ENCODE results near the gene CCNJL.

DNA sequence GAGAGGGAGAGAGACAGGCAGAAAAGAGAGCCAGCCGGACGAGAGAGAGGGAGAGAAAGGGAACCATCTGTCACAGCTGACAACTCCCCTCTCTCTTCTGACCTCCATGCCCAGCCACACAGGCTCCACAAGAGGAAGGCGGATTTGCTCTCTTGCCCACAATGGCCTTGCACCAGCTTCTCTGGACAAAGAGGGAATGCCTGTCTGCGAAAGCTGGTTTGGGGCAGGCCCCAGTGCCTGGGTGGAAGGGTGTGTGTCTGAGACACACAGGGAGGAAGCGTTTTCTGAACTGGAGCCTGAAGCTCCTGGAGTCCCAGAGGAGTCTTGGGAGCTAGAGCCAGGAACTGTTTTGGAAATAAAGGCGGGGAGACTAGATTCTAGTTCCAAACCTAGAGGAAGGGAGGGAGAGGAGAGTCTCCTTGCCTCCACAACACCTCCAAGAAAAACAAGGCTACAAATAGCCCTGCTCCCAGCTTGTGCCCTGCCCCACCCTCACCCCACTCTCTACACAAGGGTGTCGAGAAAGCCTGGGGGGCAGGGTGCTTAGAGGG, 45.6 kb upstream of the CCNJL start:
- TF ChIP-seq HEYL (CRISPR knock-in tag; IDR thresholded peaks at IDR 0.05), result no peak
- TF ChIP-seq, protein P1, sequence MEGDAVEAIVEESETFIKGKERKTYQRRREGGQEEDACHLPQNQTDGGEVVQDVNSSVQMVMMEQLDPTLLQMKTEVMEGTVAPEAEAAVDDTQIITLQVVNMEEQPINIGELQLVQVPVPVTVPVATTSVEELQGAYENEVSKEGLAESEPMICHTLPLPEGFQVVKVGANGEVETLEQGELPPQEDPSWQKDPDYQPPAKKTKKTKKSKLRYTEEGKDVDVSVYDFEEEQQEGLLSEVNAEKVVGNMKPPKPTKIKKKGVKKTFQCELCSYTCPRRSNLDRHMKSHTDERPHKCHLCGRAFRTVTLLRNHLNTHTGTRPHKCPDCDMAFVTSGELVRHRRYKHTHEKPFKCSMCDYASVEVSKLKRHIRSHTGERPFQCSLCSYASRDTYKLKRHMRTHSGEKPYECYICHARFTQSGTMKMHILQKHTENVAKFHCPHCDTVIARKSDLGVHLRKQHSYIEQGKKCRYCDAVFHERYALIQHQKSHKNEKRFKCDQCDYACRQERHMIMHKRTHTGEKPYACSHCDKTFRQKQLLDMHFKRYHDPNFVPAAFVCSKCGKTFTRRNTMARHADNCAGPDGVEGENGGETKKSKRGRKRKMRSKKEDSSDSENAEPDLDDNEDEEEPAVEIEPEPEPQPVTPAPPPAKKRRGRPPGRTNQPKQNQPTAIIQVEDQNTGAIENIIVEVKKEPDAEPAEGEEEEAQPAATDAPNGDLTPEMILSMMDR (IDR thresholded peaks at IDR 0.05), result no peak
- TF ChIP-seq POLR2A (IDR thresholded peaks at IDR 0.05; ENCODE audit: low read length), result no peak
- TF ChIP-seq CHD2 (IDR thresholded peaks at IDR 0.05; ENCODE audit: low read length, partially characterized antibody), result no peak
- TF ChIP-seq, protein P2, sequence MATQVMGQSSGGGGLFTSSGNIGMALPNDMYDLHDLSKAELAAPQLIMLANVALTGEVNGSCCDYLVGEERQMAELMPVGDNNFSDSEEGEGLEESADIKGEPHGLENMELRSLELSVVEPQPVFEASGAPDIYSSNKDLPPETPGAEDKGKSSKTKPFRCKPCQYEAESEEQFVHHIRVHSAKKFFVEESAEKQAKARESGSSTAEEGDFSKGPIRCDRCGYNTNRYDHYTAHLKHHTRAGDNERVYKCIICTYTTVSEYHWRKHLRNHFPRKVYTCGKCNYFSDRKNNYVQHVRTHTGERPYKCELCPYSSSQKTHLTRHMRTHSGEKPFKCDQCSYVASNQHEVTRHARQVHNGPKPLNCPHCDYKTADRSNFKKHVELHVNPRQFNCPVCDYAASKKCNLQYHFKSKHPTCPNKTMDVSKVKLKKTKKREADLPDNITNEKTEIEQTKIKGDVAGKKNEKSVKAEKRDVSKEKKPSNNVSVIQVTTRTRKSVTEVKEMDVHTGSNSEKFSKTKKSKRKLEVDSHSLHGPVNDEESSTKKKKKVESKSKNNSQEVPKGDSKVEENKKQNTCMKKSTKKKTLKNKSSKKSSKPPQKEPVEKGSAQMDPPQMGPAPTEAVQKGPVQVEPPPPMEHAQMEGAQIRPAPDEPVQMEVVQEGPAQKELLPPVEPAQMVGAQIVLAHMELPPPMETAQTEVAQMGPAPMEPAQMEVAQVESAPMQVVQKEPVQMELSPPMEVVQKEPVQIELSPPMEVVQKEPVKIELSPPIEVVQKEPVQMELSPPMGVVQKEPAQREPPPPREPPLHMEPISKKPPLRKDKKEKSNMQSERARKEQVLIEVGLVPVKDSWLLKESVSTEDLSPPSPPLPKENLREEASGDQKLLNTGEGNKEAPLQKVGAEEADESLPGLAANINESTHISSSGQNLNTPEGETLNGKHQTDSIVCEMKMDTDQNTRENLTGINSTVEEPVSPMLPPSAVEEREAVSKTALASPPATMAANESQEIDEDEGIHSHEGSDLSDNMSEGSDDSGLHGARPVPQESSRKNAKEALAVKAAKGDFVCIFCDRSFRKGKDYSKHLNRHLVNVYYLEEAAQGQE (IDR thresholded peaks at IDR 0.05), result no peak
- no peak for TF ChIP-seq RAD21 (conservative IDR thresholded peaks at IDR 0.05 in 1 of 2, IDR thresholded peaks at IDR 0.05 in 1 of 2)

All from A549 (cell line).